Measurements from ENCODE around the gene TSPEAR.

- TF ChIP-seq, protein P1, sequence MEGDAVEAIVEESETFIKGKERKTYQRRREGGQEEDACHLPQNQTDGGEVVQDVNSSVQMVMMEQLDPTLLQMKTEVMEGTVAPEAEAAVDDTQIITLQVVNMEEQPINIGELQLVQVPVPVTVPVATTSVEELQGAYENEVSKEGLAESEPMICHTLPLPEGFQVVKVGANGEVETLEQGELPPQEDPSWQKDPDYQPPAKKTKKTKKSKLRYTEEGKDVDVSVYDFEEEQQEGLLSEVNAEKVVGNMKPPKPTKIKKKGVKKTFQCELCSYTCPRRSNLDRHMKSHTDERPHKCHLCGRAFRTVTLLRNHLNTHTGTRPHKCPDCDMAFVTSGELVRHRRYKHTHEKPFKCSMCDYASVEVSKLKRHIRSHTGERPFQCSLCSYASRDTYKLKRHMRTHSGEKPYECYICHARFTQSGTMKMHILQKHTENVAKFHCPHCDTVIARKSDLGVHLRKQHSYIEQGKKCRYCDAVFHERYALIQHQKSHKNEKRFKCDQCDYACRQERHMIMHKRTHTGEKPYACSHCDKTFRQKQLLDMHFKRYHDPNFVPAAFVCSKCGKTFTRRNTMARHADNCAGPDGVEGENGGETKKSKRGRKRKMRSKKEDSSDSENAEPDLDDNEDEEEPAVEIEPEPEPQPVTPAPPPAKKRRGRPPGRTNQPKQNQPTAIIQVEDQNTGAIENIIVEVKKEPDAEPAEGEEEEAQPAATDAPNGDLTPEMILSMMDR (IDR thresholded peaks at IDR 0.05) = no peak
- TF ChIP-seq POLR2AphosphoS5 (IDR thresholded peaks at IDR 0.05; ENCODE audit: low read depth, low read length) = no peak
- no peak for TF ChIP-seq SIN3A (IDR thresholded peaks at IDR 0.05; ENCODE audit: borderline replicate concordance, insufficient read depth, low read depth, low read length)
- no peak for TF ChIP-seq REST (IDR thresholded peaks at IDR 0.05; ENCODE audit: insufficient read depth in 1 of 2, low read depth in 2 of 2, low read length in 1 of 2)
These were observed 160.6 kb downstream of the TSPEAR start for GRCh38 chr21:44550807-44551206.
